NCI-H146 treated with DMSO at 0.1 percent for 48 hours (cell line): ENCODE data around the gene FAM156A.
"Not testable (repeated sequence)": the region's sequence is repeated elsewhere in the genome, so short reads cannot be mapped to it uniquely, and the experiment has no call there.

ENCODE experiments used
- DNase-seq: peaks from one replicate; lab custom pipeline; 2025; ENCODE audit not compliant: unreplicated experiment; lab: John Stamatoyannopoulos, UW

The FAM156A gene, protein sequence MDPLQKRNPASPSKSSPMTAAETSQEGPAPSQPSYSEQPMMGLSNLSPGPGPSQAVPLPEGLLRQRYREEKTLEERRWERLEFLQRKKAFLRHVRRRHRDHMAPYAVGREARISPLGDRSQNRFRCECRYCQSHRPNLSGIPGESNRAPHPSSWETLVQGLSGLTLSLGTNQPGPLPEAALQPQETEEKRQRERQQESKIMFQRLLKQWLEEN

DNA sequence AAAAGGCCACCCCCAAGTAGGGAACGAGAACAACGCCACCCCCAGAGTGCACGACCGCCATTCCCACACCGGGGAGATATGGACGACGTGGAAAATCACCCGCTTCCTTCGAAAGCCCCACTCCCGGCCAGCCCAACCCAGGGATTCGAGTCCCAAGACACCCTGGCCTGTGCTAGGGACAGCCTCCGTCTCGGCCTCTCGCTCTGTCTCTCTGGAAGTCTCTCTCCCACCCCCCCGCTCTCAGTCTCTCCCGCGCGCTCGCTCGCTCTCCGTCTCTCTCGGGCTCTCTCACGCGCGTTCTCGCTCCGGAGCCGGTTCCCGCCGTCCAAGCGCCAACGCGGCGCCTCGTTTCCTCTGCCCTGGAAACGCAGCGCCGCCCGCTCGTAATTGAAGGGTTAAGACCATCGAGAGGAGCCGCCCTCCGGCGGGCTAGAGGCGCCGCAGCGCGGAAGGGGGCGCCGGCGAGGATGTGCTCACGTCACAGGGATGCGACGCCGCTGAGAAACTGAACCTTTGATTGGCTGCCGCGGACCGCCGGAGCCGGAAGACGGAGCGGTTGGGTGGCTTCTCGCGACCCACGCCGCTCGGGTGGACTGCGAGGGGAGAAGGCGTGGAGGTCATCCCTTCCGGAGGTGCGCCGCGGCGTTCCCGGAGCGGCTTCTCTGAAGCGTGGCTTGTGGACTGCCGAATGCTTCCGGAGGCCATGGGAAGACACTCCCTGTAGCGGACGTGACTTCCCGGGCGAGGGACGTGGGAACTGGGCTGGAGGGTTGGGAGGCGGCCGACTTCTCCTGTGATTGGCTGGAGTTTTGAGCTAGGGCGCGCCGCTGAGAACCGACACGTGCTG is at the start of gene FAM156A:
Gene FAM156A, minus strand, starts transcription at position 406 of the 847 bp plus-strand sequence. CDS start 9,930 bp downstream, outside the sequence.
- DNase-seq, result not testable (repeated sequence)

DNA sequence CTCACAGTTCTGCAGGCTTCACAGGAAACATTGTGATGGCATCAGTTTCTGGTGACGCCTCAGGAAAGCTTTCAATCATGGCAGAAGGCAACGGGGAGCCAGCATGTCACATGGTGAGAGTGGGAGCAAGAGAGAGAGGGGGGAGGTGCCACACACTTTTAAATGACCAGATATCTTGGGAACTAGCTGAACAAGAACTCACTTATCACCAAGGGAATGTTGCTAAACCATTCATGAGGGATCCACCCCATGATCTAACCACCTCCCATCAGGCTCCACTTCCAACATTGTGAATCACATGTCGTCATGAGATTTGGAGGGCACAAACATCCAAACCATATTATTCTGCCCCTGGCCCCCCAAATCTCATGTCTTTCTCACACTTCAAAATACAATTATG is 47.0 kb upstream of the FAM156A start:
- no peak for DNase-seq

DNA sequence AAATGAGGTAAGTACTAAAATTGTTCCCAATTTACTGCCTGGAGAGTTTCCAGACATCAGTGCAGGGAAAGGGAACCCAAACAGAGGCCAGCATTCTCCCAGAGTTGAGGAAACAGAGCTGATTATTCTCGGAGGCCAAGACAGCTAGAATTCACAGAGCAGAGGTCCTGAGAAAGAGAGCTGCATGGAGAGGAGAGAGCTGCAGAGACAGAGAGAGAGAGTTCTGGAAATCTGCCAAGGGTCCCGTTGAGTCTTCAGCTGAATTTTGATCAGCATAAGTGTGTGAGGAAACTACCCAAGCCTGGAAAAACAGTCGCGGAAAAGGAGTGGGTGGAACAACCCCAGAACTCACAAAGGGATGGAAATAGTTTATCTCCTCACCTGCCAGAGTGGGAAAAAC is 46.5 kb upstream of the FAM156A start:
- DNase-seq, result no peak

DNA sequence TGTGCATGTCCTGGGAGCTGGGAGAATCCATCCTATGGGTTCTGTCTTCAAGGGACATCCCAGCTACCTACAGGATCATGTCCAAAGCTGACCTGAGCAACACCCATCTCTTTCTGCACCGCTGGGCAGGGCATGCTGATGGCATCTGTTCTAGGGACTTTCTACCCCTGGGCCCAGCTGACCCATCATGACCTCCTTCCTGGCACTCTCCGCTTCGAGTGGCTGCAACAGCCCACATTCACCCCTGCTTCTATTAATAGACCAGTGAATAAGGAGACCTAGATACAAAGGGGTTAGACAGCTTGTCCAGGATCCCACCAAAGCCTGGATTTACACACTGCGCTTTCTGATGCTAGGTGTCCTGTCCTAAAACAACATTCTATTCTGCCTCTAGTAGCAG is 45.7 kb upstream of the FAM156A start:
- DNase-seq, result no peak

DNA sequence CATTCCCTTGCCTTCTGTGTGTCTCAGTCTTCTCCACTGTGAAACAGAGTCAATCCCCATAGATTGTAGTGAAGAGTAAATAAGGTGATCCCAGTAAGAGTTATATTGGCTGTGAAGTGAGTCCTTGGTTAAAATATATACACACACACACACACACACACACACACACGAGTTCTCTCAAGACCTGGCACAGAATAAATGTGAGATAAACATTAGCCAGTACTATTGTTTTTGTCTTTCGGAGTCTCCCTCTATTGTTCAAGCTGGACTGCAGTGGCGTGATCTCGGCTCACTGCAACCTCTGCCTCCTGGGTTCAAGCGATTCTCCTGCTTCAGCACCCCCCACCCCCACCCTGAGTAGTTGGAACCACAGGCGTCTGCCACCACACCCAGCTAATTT is 44.8 kb upstream of the FAM156A start:
- DNase-seq, result no peak

DNA sequence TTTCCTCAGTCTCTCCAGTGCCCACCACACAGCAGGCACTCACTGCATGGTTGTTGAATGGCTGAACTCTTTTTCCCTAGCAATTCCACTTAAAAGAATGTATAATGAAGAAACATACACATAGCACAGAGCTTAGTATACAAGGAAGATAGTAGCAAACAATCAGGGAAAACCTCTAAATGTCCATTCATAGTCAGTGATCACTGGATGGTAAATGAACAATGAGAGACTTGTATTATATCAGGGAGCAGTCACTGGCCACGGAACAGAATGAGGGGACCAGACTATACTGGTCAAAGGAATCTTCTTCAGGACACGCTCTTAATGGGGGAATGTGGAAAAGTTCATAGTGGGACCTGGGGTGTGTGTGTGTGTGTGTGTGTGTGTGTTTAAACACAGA is 43.6 kb upstream of the FAM156A start:
- no peak for DNase-seq

DNA sequence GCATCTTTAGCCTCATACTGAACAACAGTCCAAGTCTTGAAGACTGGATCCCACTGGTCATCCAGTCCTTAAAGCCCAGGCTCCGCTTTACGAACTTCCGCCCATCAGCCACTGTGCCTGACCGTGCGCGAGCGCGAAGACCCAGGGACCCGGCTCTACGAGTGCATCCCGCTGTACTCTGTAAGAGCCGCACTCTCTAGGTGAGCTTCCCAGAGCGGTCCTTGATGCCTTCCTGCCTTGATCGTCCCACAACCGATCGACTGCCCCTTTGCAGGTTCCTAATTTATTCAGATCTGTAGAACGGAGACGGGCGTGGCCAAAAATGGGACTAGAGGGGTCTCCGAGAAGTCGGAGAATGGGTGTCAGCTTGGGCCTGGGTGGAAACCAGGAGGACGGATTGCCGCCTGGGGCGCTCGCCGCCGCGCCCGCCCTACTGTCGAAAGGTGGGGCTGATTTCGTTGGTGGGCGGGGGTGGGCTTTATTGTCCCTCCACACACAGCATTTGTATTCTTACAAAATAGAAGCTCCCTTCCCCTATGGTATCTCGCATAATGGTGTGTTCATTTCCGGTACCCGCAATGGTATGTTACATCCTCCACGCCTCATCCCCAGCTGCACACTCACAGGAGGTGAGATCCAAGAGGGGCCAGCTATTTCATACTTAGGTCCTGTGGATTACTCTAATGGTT is 42.3 kb upstream of the FAM156A start:
- no peak for DNase-seq

DNA sequence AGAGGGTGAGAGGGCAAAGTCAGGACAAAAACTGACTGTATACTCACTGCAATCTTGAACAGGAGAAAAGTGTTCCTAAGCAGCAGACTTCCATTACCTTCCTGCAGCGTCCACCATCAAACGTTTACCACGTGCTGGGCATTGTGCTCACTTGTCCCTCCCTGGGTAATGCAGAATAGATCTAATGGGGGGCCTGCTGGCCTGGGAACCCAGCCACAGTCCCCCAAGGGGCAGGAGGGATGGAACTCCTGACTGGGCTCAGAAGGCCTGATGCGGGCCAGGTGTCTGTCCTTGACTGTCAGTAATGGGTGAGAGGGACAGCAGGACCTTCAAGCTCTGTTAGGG is 37.6 kb upstream of the FAM156A start:
- no peak for DNase-seq

DNA sequence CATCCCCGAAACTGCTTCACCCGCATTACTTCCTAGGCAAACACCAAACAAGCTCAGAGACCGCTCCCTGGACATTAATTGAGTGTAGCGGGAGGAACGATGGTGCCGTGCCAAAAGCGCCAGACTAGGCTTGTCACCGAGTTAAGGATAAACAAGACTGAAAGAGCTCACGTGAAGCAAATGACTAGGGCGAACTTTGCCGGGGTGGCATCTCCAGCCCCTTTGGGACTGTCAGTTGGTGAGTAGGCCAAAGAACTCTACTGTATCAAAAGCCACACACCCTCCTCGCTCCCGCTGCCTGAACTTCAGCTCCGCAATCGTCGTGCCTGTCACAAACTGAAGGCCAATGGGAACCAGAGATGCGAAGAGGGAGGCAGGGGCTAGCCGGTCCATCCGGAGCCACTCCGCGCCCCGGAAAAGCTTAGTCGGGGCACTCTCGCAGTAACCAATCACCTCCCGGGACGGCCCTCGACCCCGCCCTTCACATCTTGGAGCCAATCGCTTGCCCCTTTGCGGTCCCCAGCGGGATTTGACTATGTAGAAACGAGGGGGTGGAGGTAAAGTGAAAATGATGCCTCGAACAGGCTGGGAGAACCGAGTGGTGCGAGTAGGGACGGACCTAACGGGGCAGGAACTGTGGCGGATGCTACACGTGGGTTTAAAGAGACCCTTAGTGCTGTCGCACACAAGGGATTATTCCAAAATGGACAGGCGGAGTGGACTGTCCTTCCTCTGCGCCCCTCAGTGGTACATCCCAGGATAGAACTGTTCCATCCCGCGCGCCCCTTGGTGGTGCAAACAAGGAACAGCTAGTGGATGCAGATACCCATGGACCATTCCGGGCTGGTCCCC is 37.0 kb upstream of the FAM156A start:
- DNase-seq, result peak; percentile 88

DNA sequence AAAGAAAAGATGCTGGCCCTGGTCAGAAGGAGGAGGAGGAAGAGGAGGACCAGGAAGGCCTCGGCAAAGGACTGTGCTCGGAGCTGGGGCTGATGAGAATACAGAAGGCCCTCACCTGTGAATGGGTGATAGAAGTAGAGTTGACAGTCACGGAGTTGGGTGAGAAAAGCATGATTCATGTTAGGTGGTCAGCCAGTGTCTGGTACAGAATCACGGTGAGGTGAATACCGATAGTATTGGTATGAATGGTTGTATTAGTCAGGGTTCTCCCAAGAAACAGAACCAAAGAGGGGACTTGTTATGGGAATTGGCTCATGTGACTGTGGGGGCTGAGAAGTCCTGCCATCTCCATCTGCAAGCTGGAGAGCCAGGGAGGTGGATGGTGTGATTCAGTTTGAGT is 32.5 kb upstream of the FAM156A start:
- DNase-seq, result no peak

DNA sequence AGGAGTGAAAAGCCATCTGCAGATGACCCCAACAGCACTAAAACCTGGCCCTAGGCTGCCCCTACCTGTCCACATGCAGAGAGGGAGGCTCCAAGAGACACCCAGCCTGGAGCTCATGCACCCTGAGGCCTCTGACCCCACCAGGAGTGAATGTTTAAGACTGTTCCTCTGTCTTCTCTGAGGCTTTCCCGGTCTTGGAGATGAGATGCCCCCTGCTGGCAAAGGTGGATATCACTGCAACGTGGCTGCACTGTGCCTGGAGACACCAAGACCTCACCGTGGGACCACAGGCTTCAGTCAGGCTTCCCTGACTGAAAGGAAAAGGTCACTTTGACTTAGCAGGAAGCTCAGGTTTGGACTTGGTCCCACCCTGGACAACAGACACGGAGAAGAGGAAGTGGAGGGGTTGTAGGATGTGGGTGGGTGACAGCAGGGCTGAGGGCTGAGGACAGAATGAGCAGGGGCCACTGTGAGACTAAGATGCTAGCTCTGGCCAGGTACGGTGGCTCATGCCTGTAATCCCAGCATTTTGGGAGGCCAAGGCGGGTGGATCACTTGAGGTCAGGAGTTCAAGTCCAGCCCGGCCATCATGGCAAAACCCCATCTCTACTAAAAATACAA is 31.8 kb upstream of the FAM156A start:
- not testable (repeated sequence) for DNase-seq

DNA sequence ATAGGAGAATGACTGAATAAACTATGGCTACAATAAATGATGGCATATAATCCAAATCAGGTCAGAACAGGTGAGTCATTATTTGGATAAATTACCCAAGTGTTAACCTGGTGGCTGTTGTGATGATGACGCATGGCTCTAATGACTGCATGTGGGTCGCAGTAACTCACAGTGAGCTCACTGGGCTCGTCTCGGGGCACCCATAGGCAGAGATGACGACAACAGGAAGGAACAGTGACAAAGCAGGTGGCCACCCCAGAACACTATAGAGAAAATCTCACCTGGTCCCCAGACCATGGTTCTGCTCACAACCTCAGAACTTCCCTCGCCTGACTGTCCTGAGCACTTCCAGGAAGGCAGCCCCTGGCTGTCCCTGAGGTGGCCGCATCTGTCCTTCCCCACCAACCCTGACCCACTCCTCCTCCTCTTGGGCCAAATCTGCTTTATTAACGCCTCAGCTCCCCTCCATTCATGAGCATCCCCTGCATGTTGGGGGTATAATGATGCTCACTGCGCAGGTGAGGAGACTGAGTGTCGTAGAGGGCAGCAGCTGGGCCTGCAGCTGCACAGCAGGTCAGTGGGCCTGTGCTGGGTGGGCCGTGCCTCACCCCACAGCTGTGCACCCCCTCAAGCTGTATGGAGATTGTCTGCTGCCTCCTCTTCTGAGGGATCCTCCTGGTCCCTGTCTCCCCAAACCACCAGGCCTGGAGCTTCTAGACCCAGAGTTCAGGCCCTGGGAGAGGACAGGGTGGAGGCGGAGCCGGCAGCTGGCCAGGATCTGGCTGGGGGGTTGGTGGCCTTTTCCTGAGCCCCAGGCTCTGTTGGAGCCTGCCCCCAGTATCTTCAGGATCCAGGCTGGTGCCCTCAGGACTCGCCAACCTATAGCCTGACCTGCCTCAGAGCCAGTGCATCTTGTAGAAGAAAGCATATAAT is 30.9 kb upstream of the FAM156A start:
- DNase-seq, result no peak

DNA sequence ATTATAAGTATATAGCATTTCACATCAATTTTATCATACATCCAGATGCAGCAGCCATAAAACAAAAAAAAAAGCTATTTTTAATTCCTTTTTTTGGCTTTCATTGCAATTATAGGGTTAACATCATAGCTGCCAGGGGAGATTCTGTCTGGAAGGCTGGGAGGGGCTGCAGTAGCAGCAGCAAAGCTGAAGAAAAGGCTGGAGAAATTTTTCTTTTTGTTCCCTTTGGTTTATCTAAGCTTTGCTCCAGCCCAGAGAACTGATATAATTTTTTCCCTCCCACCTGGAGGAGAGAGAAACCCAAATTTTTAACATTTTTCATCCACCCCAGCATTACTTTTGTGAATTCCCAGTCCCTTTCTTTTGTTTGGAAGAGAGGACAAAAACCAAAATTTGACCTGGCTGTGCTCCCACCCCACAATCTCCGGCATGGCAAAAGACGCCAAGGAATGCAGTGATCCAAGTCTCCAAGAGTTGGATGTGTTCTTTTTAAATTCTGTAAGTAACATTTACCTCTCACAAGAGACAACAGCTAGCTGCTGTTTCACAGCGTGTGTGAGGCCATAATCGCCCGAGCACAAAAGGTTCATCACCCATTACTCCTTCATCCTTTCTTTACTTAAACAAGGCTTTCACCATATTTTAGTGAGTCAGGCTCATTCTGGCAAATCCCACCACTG is 25.1 kb upstream of the FAM156A start:
- no peak for DNase-seq

DNA sequence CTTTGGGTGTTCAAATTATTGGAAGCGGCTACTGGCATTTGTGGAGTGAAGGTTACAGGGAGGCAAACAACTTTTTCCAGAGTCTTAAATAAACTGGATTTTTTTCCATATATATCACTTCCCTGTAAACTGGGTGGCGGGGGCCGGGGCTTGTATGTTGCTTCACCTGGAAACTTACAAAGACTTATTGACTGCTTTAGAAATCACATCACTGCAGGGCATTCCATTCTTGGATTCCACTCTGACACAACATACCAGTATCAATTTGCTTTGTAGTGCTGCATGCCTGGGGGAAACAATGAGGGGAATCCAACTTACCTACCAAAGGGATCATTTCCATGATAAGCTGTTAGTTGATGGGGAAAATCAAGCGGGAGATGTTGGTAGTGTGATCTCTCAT is 21.7 kb upstream of the FAM156A start:
- DNase-seq, result no peak

DNA sequence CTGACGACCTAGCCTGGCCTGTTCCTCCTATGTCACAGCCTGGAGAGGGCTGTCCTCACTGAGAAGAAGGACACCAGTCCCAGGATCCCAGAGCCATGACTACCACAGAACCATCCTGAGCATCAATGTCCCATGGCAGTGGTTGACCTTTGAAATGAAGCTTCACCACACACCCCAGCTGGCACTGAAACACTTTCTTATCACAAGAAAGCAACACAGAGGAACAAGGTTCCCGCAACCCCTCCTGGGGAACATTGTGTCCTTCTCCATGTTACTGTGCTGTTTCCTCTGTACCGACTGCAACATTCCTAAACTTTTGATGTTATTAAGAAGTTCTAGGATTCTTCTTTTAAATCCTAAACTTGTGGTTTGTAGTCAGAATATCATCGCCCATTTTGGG is 21.2 kb upstream of the FAM156A start:
- DNase-seq, result no peak

DNA sequence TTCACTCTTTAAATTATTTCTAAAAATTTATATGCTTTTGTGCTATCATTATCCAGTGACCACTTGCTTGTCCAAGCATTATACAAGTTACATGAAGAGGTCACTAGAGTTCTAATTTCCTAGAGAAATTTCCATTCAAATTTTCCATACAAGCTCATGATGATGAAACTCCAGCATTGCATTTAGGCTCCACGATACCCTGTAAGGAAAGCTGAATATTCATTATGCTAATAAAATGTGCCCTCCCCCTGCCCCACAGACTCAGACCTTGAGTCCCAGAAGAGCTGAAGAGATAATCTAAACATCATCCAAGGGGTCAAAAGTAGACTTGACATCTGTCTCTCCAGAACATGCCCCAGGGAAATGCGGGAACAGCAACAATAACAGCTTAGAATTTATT is 19.6 kb upstream of the FAM156A start:
- no peak for DNase-seq

DNA sequence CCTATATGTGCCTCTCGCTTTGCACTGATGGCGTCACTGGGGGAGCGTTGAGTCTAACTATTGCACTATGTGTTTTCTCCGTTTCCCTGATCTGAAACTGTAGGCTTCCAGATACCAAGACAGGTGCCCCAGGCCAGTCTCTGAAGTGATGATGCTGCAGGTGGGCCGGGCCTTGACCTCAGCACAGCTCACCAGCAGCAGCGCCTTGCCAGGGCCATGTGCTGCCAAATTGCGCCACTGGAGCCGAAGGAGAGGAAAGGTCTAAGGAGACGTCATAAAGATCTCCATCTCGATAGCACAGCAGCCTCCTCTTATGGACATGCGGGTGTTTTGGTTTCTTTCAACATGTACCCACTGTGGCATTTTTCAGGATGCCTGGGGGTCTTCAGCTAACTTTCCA is 17.3 kb upstream of the FAM156A start:
- not testable (repeated sequence) for DNase-seq

DNA sequence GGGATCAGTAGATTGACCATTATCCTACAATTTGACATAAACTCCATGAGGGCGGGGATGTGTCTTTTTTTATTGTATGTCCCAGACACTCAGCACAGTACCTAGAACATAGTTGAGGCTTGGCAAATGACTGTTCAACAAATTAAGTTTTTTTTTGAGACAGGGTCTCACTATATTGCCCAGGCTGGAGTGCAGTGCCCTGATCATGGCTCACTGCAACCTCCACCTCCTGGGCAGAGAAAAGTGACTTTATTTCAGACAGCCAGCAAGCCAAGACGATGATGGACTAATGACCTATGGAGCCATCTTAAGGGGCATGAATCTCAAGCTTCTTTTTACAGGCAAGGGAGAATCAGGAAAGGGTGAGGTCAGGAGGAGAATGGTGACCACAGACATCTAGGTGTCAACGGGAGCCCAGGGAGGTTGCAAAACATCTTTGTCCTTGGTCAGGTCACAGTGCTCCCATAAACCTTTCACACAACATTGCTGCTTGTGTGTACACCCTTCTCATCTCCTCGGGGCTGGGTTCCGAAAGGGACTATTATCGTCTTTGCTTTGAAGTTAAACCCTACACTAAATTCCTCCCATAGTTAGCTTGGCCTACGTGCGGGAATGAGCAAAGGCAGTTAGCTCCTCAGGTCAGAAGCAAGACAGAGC is 16.1 kb upstream of the FAM156A start:
- DNase-seq, result not testable (repeated sequence)

DNA sequence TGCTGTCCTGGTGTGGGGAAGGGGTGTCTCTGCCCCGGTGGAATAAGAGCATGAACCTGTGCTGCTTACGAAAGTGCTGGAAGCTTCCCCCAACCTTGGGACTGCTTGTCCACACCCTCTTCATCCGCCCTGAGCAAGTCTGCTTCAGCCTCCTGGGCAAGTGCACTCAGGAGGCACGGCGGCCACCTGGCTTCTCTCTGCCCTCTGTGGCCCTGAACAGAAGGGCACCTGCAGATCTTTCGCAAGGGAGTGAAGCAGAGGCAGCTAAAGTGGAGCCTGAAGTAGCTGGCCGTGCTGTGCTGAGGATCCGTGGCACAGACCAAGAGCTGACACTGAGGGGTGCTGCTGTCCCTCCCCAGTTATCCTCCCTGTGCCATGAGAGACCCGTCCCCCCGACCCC is 9.6 kb upstream of the FAM156A start:
- DNase-seq, result not testable (repeated sequence)
